Suppressor macrophage (primary cell): Measurements from ENCODE around the gene AKR1C8.
"Not testable (repeated sequence)": the region's sequence is repeated elsewhere in the genome, so short reads cannot be mapped to it uniquely, and the experiment has no call there.

ENCODE experiments used
- DNase-seq, 4 experiments: peaks; one replicate each; pipeline ENCODE4 v3.0.0-alpha.2; 2020 to 2022

The AKR1C8 gene

GRCh38 chr10:5165738-5166137, 19.2 kb downstream of the AKR1C8 start:
- peak in 3 of 4 experiments; percentile 7 to 15 (median 11) for DNase-seq

- DNase-seq, result no peak
These were observed 21.5 kb downstream of the AKR1C8 start for GRCh38 chr10:5163487-5163886.

GRCh38 chr10:5159126-5159525, 25.8 kb downstream of the AKR1C8 start:
- peak; percentile 5 to 61 (median 46) for DNase-seq

- no peak for DNase-seq
These were observed 27.4 kb downstream of the AKR1C8 start for GRCh38 chr10:5157501-5157900.

GRCh38 chr10:5155951-5156350, 29.0 kb downstream of the AKR1C8 start:
- DNase-seq, result no peak

GRCh38 chr10:5151076-5151475, 33.9 kb downstream of the AKR1C8 start:
- DNase-seq, result no peak

- no peak for DNase-seq
These were observed 36.3 kb downstream of the AKR1C8 start for GRCh38 chr10:5148678-5149032.

- no peak for DNase-seq
These were observed 36.8 kb downstream of the AKR1C8 start for GRCh38 chr10:5147981-5148677.

GRCh38 chr10:5147255-5147980, 37.5 kb downstream of the AKR1C8 start:
- no peak for DNase-seq

- no peak for DNase-seq
These were observed 38.1 kb downstream of the AKR1C8 start for GRCh38 chr10:5146920-5147254.

- no peak for DNase-seq
These were observed 41.8 kb downstream of the AKR1C8 start for GRCh38 chr10:5143137-5143536.

- DNase-seq, result no peak
These were observed 42.8 kb downstream of the AKR1C8 start for GRCh38 chr10:5142199-5142598.

GRCh38 chr10:5137699-5138098, 47.3 kb downstream of the AKR1C8 start:
- not testable (repeated sequence) for DNase-seq

GRCh38 chr10:5136468-5137087, 48.4 kb downstream of the AKR1C8 start:
- DNase-seq, result no peak

GRCh38 chr10:5135581-5135980, 49.4 kb downstream of the AKR1C8 start:
- DNase-seq, result no peak

- DNase-seq, result no peak
These were observed 59.5 kb downstream of the AKR1C8 start for GRCh38 chr10:5125315-5126044.

GRCh38 chr10:5123886-5124285, 61.1 kb downstream of the AKR1C8 start:
- DNase-seq, result no peak

GRCh38 chr10:5119997-5120396, 65.0 kb downstream of the AKR1C8 start:
- DNase-seq, result not testable (repeated sequence)

GRCh38 chr10:5117026-5117425, 67.9 kb downstream of the AKR1C8 start:
- DNase-seq, result no peak

GRCh38 chr10:5116621-5117020, 68.3 kb downstream of the AKR1C8 start:
- no peak for DNase-seq

- DNase-seq, result not testable (repeated sequence)
These were observed 75.1 kb downstream of the AKR1C8 start for GRCh38 chr10:5109861-5110260.

- no peak for DNase-seq
These were observed 76.1 kb downstream of the AKR1C8 start for GRCh38 chr10:5108658-5109416.
